ENCODE data around the gene CFAP206.

GRCh38 chr6:87484491-87484890 is 76.7 kb downstream of the CFAP206 start:
- TF ChIP-seq CTCF (IDR thresholded peaks at IDR 0.05; ENCODE audit: poor library complexity, severe bottlenecking) (no peak), EZH2 (IDR thresholded peaks at IDR 0.05; ENCODE audit: borderline replicate concordance, insufficient read depth, low read length, poor library complexity, severe bottlenecking) (no peak)

Data from neural cell (in vitro differentiated cells).